Neural crest cell (in vitro differentiated cells): Measurements from ENCODE around the gene FAM210A. TPM values are rescaled to one million over a fixed set of nuclear protein-coding genes. Genes with fewer than 3 reads are reported as not detected.

Experiments
- DNase-seq: peaks from one replicate; pipeline ENCODE4 v3.0.0; 2021; ENCODE audit warnings: low read depth, mixed read lengths, low spot score
- H3K27ac Mint-ChIP-seq: one replicate; pipeline ENCODE4 v1.8.0; 2021; ENCODE audit warnings: mild to moderate bottlenecking, mixed read lengths; ENCODE audit not compliant: unreplicated experiment
- H3K27me3 Mint-ChIP-seq: 2 replicates; pipeline ENCODE4 v1.8.0; 2021; ENCODE audit warnings: low read depth, mild to moderate bottlenecking, mixed read lengths
- H3K36me3 Mint-ChIP-seq: 2 replicates; pipeline ENCODE4 v1.8.0; 2021; ENCODE audit warnings: low read depth, mild to moderate bottlenecking, mixed read lengths
- H3K4me1 Mint-ChIP-seq: 2 replicates; pipeline ENCODE4 v1.8.0; 2021; ENCODE audit warnings: mixed read lengths
- H3K4me3 Mint-ChIP-seq: one replicate; pipeline ENCODE4 v1.8.0; 2021; ENCODE audit warnings: mild to moderate bottlenecking, mixed read lengths
- H3K9me3 Mint-ChIP-seq: 2 replicates; pipeline ENCODE4 v1.8.0; 2021; ENCODE audit warnings: mixed read lengths
- CTCF ChIP-seq: fragments of 200-600 bp; sonication (generic); conservative IDR thresholded peaks from 2 replicates; pipeline ENCODE4 v1.5.0; 2021; ENCODE audit warnings: antibody characterized with exemption, mild to moderate bottlenecking
- total RNA-seq: library from RNA; stranded (reverse); gene quantifications from 2 replicates; pipeline ENCODE4 v1.2.1, GENCODE V29; 2021

FAM210A gene
- total RNA-seq, 1 donor from 2014 or later = 15.1 TPM

GRCh38 chr18:13635046-13635445 is 91.3 kb downstream of the FAM210A start:
- Mint-ChIP-seq H3K27ac (no peak overlapping the region), H3K36me3 (no peaks in the 10 kb centered on the region), H3K9me3 (no peaks in the 10 kb centered on the region), H3K27me3 (no peaks in the 10 kb centered on the region), H3K4me3 (no peak overlapping the region), H3K4me1 (peaks cover 3% of the 10 kb centered on the region)
- TF ChIP-seq CTCF = no peak
- DNase-seq = no peak

GRCh38 chr18:13633700-13634099 is 92.7 kb downstream of the FAM210A start:
- H3K4me3 Mint-ChIP-seq = no peak overlapping the region
- no peaks in the 10 kb centered on the region for H3K36me3 Mint-ChIP-seq
- peaks cover 5% of the 10 kb centered on the region for H3K4me1 Mint-ChIP-seq
- no peaks in the 10 kb centered on the region for H3K27me3 Mint-ChIP-seq
- H3K27ac Mint-ChIP-seq = no peak overlapping the region
- TF ChIP-seq CTCF = no peak
- H3K9me3 Mint-ChIP-seq = no peaks in the 10 kb centered on the region
- DNase-seq = no peak

- Mint-ChIP-seq H3K36me3 (no peaks in the 10 kb centered on the region), H3K27ac (no peak overlapping the region), H3K9me3 (no peaks in the 10 kb centered on the region), H3K4me3 (no peak overlapping the region), H3K27me3 (no peaks in the 10 kb centered on the region), H3K4me1 (peaks cover 5% of the 10 kb centered on the region)
- no peak for TF ChIP-seq CTCF
- DNase-seq = no peak
Measured at GRCh38 chr18:13630716-13631268, 95.6 kb downstream of the FAM210A start.

GRCh38 chr18:13629841-13630715 is 96.3 kb downstream of the FAM210A start:
- Mint-ChIP-seq H3K27me3 (no peaks in the 10 kb centered on the region), H3K9me3 (no peaks in the 10 kb centered on the region), H3K4me1 (peaks cover 5% of the 10 kb centered on the region), H3K36me3 (no peaks in the 10 kb centered on the region), H3K4me3 (no peak overlapping the region), H3K27ac (no peak overlapping the region)
- TF ChIP-seq CTCF = peak; percentile 83
- peak; percentile 48 for DNase-seq

DNA sequence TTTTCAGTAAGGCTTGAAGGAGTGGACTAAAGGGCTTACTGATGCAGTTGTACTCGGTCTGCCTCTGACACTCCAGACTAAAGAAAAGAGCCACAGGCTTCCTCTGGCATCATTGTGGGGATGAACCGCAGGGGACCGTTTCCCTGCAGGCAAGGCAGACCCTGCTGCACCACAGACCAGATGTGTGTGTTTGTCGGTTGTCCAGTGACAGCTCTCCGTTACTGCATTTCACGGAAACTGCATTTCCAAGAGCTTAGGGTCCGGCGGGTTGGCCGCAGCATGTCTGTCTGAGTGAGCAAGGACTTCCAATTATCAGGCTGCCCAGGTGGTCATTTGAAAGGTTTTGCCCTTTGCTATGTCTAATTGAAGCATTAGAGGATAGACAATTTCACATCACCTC is 98.1 kb downstream of the FAM210A start:
- DNase-seq = no peak
- Mint-ChIP-seq H3K27me3 (no peaks in the 10 kb centered on the region), H3K36me3 (no peaks in the 10 kb centered on the region), H3K9me3 (no peaks in the 10 kb centered on the region), H3K27ac (no peak overlapping the region), H3K4me1 (peaks cover 5% of the 10 kb centered on the region), H3K4me3 (no peak overlapping the region)
- no peak for TF ChIP-seq CTCF
